Measurements from ENCODE around the gene PRKN. TPM values are rescaled to one million over a fixed set of nuclear protein-coding genes. Genes with fewer than 3 reads are reported as not detected.

Gene PRKN
- total and polyA plus RNA-seq, 10 donors, result 0.23 to 14.1 (median 7.0) TPM

DNA sequence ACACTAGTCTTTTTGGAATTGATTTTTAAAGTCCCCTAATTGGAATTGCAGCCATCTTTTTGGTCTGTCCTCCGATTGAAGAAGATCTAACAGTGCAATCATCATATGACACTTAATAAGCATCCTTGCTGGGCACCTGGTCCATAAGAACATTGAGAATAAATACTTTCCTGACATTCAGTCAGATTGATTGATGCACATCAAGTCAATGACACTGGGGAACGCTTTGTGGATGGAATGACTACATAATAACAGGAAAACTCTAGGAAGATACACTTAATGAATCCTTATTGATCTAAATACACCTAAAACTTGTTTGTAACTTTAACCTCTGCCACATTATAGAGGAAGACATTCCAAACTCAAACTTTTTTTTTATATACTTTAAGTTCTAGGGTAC, 255.7 kb downstream of the PRKN start:
- H3K9me3 ChIP-seq, result no peaks in the 10 kb centered on the region
- no peak overlapping the region for H3K27ac ChIP-seq
- no peaks in the 10 kb centered on the region for H3K4me1 ChIP-seq
- no peak overlapping the region for H3K4me3 ChIP-seq
- no peak for DNase-seq
- intact Hi-C loops (cut with DNase I; ENCODE audit: low total_unique reads), result no loop called here
- no peaks in the 10 kb centered on the region for H3K27me3 ChIP-seq (replicated peaks in 1 of 7)
- no peak for TF ChIP-seq POLR2A (IDR thresholded peaks at IDR 0.05)
- no peak for TF ChIP-seq POLR2AphosphoS5 (IDR thresholded peaks at IDR 0.05)
- TF ChIP-seq, protein P1, sequence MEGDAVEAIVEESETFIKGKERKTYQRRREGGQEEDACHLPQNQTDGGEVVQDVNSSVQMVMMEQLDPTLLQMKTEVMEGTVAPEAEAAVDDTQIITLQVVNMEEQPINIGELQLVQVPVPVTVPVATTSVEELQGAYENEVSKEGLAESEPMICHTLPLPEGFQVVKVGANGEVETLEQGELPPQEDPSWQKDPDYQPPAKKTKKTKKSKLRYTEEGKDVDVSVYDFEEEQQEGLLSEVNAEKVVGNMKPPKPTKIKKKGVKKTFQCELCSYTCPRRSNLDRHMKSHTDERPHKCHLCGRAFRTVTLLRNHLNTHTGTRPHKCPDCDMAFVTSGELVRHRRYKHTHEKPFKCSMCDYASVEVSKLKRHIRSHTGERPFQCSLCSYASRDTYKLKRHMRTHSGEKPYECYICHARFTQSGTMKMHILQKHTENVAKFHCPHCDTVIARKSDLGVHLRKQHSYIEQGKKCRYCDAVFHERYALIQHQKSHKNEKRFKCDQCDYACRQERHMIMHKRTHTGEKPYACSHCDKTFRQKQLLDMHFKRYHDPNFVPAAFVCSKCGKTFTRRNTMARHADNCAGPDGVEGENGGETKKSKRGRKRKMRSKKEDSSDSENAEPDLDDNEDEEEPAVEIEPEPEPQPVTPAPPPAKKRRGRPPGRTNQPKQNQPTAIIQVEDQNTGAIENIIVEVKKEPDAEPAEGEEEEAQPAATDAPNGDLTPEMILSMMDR (IDR thresholded peaks at IDR 0.05 in 8 of 11, conservative IDR thresholded peaks at IDR 0.05 in 3 of 11), result no peak
- 80 to 90% (median 85%) methylated on average over 2 of the region's 2 CpGs for WGBS, 5 donors
- H3K36me3 ChIP-seq, result no peaks in the 10 kb centered on the region

DNA sequence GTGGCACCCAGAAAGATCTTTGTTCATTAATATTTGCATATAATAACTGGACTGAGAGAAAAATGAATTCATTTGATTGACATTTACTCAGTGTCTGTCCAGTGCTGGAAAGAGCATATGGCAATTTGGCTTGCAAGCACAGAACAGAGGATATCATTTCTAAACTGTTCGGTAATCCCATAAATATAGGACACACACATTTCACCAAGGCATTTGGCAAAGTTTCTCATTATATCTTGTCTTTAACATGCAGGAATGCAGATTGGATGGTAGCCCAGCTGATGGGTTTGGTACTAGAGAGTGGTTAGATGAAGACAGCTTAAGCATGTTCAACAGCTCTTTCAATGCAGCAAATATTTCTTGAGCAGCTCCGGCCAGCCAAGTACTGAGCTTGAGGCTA, 259.2 kb downstream of the PRKN start:
- Histone ChIP-seq H3K36me3 (no peaks in the 10 kb centered on the region), H3K9me3 (no peaks in the 10 kb centered on the region), H3K4me3 (no peak overlapping the region), H3K4me1 (no peaks in the 10 kb centered on the region), H3K27ac (no peak overlapping the region), H3K27me3 (replicated peaks in 1 of 7) (no peaks in the 10 kb centered on the region)
- no peak for DNase-seq
- no peak for TF ChIP-seq POLR2A (IDR thresholded peaks at IDR 0.05)
- no peak for TF ChIP-seq POLR2AphosphoS5 (IDR thresholded peaks at IDR 0.05)
- TF ChIP-seq, protein P1 (IDR thresholded peaks at IDR 0.05 in 8 of 11, conservative IDR thresholded peaks at IDR 0.05 in 3 of 11), result no peak
- intact Hi-C loops (cut with DNase I; ENCODE audit: low total_unique reads), result no loop called here
- WGBS, 5 donors, result 83 to 92% (median 86%) methylated on average over 2 of the region's 2 CpGs

DNA sequence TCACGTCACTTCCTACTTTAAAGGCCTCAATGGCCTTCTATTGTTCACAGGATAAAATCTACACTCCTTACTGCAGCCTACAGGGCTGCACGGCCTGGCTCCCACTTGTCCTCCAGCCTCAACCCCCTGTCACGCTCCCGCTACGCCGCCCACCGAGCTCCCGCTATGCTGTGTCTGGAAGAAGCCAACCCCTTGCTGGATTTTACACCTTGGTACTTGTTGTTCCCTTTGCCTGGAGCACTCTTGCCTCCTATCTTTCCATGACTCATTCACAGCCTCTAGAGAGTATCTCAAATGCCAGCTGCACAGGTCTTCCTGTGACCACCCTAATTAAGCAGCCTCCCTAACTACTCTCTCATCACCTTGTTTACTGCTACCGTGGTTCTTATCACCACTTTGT, 259.9 kb downstream of the PRKN start:
- Histone ChIP-seq H3K27ac (no peak overlapping the region), H3K4me3 (no peak overlapping the region), H3K27me3 (replicated peaks in 1 of 7) (no peaks in the 10 kb centered on the region), H3K4me1 (no peaks in the 10 kb centered on the region), H3K36me3 (no peaks in the 10 kb centered on the region), H3K9me3 (no peaks in the 10 kb centered on the region)
- TF ChIP-seq POLR2AphosphoS5 (IDR thresholded peaks at IDR 0.05), result no peak
- TF ChIP-seq POLR2A (IDR thresholded peaks at IDR 0.05), result no peak
- no peak for DNase-seq
- intact Hi-C loops (cut with DNase I; ENCODE audit: low total_unique reads), result no loop called here
- WGBS, 5 donors, result 92 to 98% (median 94%) methylated on average over 9 of the region's 9 CpGs

DNA sequence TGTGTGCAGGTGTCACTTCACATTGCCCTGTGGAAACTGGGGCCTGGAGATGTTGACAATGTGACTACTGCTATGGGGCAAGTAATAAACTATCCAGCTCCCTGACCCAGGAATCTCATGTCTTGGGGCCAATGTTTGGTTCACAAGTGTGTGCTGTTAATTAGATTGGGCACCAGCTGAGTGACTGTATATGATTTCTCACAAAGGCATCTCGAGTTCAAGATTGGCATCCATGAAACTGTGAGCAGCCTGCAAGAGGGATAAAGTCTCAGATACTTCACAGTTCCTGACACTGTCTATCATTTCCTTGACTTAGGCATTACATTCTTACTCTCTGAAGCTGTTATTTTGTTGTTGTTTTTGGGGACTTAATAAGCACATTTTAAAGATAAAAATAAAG, 264.0 kb downstream of the PRKN start:
- DNase-seq, result no peak
- H3K4me1 ChIP-seq, result no peaks in the 10 kb centered on the region
- no peak overlapping the region for H3K4me3 ChIP-seq
- no peaks in the 10 kb centered on the region for H3K36me3 ChIP-seq
- no peak overlapping the region for H3K27ac ChIP-seq
- peaks cover 0 to 12% (median 7%) of the 10 kb centered on the region in 8 donors for H3K9me3 ChIP-seq
- no peaks in the 10 kb centered on the region for H3K27me3 ChIP-seq (replicated peaks in 1 of 7)
- TF ChIP-seq POLR2A (IDR thresholded peaks at IDR 0.05), result no peak
- TF ChIP-seq POLR2AphosphoS5 (IDR thresholded peaks at IDR 0.05), result no peak
- TF ChIP-seq, protein P1 (IDR thresholded peaks at IDR 0.05 in 8 of 11, conservative IDR thresholded peaks at IDR 0.05 in 3 of 11), result no peak
- intact Hi-C loops (cut with DNase I; ENCODE audit: low total_unique reads), result no loop called here
- 44 to 69% (median 51%) methylated on average over 1 of the region's 1 CpG for WGBS, 5 donors

DNA sequence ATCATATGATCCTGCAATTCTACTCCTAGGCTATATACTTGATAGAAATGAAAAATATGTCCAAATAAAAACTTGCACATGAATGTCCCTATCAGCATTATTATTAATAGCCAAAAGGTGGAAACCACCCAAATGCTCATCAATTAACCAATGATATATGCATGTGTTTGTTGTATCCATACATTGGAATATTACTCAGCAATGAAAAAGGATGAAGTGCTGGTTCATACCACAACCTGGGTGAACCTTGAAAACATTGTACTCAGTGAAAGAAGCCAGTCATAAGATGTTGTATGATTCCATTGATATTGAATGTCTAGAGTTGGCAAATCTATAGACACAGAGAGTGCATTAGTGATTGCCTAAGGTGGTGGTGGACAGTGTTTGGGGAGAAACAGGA, 267.6 kb downstream of the PRKN start:
- H3K27me3 ChIP-seq (replicated peaks in 1 of 7), result no peaks in the 10 kb centered on the region
- H3K36me3 ChIP-seq, result no peaks in the 10 kb centered on the region
- H3K4me1 ChIP-seq, result no peaks in the 10 kb centered on the region
- no peak overlapping the region for H3K27ac ChIP-seq
- H3K4me3 ChIP-seq, result no peak overlapping the region
- peaks cover 0 to 21% (median 8%) of the 10 kb centered on the region in 8 donors for H3K9me3 ChIP-seq
- DNase-seq, result no peak
- TF ChIP-seq, protein P1 (IDR thresholded peaks at IDR 0.05 in 8 of 11, conservative IDR thresholded peaks at IDR 0.05 in 3 of 11), result no peak
- TF ChIP-seq POLR2AphosphoS5 (IDR thresholded peaks at IDR 0.05) (no peak), POLR2A (IDR thresholded peaks at IDR 0.05) (no peak)
- intact Hi-C loops (cut with DNase I; ENCODE audit: low total_unique reads), result no loop called here
